B cell (primary cell): Measurements from ENCODE around the gene LIMS2. TPM values are rescaled to one million over a fixed set of nuclear protein-coding genes. Genes with fewer than 3 reads are reported as not detected.

ENCODE experiments used
- ATAC-seq: fragments of 200-7000 bp; cut with Tn5 transposase; one replicate; pipeline ENCODE4 v1.10.0; 2021; ENCODE audit warnings: low read depth, mild to moderate bottlenecking, moderate number of reproducible peaks, moderate library complexity
- CTCF ChIA-PET: fragments of 350-600 bp; sonication (Branson Sonifier 250); formaldehyde crosslinking; loops from one replicate; lab custom pipeline; 2021; ENCODE audit warnings: antibody characterized with exemption, inconsistent platforms; lab: Charles Lee
- POLR2A ChIA-PET: fragments of 350-600 bp; sonication (Branson Sonifier 250); formaldehyde crosslinking; loops from one replicate; lab custom pipeline; 2021; ENCODE audit warnings: antibody characterized with exemption; lab: Charles Lee
- DNase-seq: peaks from one replicate; pipeline ENCODE4 v3.0.0; 2013
- H2AFZ ChIP-seq: 2 replicates; pipeline ENCODE4 v1.6.1; 2012; ENCODE audit warnings: mild to moderate bottlenecking, low read depth, low read length; ENCODE audit not compliant: insufficient read depth, poor library complexity, severe bottlenecking
- H3K27ac ChIP-seq, 2 donors: 1 replicate in 1 of 2; 2 replicates in 1 of 2; pipeline ENCODE4 v1.5.1; 2012 to 2013; ENCODE audit warnings: low read length in 2 of 2, mild to moderate bottlenecking in 2 of 2, moderate library complexity in 1 of 2
- H3K27me3 ChIP-seq, 4 experiments: fragments of 200-600 bp in 1 of 4; sonication (generic) in 1 of 4; replicated peaks in 1 of 4; 1 replicate in 2 of 4; 2 replicates in 2 of 4; pipeline versions ENCODE4 v1.6.1 to v1.7.0; 2013 to 2016; ENCODE audit warnings: low read length in 3 of 4, mild to moderate bottlenecking in 2 of 4, mixed read lengths in 1 of 4, moderate library complexity in 1 of 4; ENCODE audit not compliant: insufficient read depth in 4 of 4, control insufficient read depth in 3 of 4; ENCODE audit errors: control extremely low read depth in 1 of 4
- H3K36me3 ChIP-seq, 2 experiments: replicated peaks in 1 of 2; 1 replicate in 1 of 2; 2 replicates in 1 of 2; pipeline versions ENCODE4 v1.6.1 to v1.7.1; 2013; ENCODE audit warnings: low read length in 1 of 2; ENCODE audit not compliant: insufficient read depth in 2 of 2, control insufficient read depth in 1 of 2; ENCODE audit errors: control extremely low read depth in 1 of 2, extremely low read depth in 1 of 2
- H3K4me1 ChIP-seq, 2 donors: fragments of 200-600 bp in 1 of 2; sonication (generic) in 1 of 2; 1 replicate in 1 of 2; 2 replicates in 1 of 2; pipeline versions ENCODE4 v1.5.1 to v1.6.1; 2013 to 2017; ENCODE audit warnings: low read length in 2 of 2; ENCODE audit not compliant: control insufficient read depth in 2 of 2, insufficient read depth in 2 of 2
- H3K4me2 ChIP-seq: replicated peaks from 2 replicates; pipeline ENCODE3; 2012; ENCODE audit warnings: mild to moderate bottlenecking, low read depth, low read length; ENCODE audit not compliant: poor library complexity, severe bottlenecking
- H3K4me3 ChIP-seq, 5 experiments: fragments of 200-600 bp in 1 of 5; sonication (generic) in 1 of 5; 1 replicate in 3 of 5; 2 replicates in 2 of 5; pipeline versions ENCODE4 v1.5.1 to v1.7.0; 2011 to 2016; ENCODE audit warnings: low read length in 4 of 5, mild to moderate bottlenecking in 4 of 5, low read depth in 2 of 5, control low read depth in 1 of 5, moderate library complexity in 1 of 5; ENCODE audit not compliant: insufficient read depth in 1 of 5; ENCODE audit errors: control extremely low read depth in 1 of 5, extremely low read depth in 1 of 5
- H3K79me2 ChIP-seq: fragments of 200-600 bp; sonication (generic); one replicate; pipeline ENCODE4 v1.6.0; 2016; ENCODE audit warnings: low read length; ENCODE audit not compliant: control insufficient read depth, insufficient read depth
- H3K9ac ChIP-seq: fragments of 200-600 bp; sonication (generic); 2 replicates; pipeline ENCODE4 v1.6.1; 2017; ENCODE audit warnings: mild to moderate bottlenecking, low read length, moderate library complexity
- H3K9me3 ChIP-seq, 3 donors: one replicate each; pipeline versions ENCODE4 v1.6.1 to v1.7.1; 2013; ENCODE audit warnings: low read length in 2 of 3; ENCODE audit not compliant: control insufficient read depth in 2 of 3, insufficient read depth in 1 of 3; ENCODE audit errors: control extremely low read depth in 1 of 3
- H4K20me1 ChIP-seq: 2 replicates; pipeline ENCODE4 v1.6.0; 2012; ENCODE audit warnings: mild to moderate bottlenecking, low read length; ENCODE audit not compliant: insufficient read depth, control insufficient read depth, poor library complexity, severe bottlenecking
- H3K27ac Mint-ChIP-seq: one replicate; pipeline ENCODE4 v1.8.0; 2021; ENCODE audit warnings: mixed read lengths
- H3K27me3 Mint-ChIP-seq: one replicate; pipeline ENCODE4 v1.8.0; 2021; ENCODE audit warnings: mixed read lengths
- H3K4me1 Mint-ChIP-seq: one replicate; pipeline ENCODE4 v1.8.0; 2021; ENCODE audit warnings: mixed read lengths
- H3K4me3 Mint-ChIP-seq: one replicate; pipeline ENCODE4 v1.8.0; 2021; ENCODE audit warnings: mixed read lengths
- H3K9me3 Mint-ChIP-seq: one replicate; pipeline ENCODE4 v1.8.0; 2022; ENCODE audit warnings: mixed read lengths; ENCODE audit not compliant: insufficient read depth
- CTCF ChIP-seq: fragments of 200-600 bp; IDR thresholded peaks from one replicate; pipeline ENCODE4 v1.8.0; 2022; ENCODE audit warnings: antibody characterized with exemption, mild to moderate bottlenecking
- EZH2 ChIP-seq: IDR thresholded peaks from 2 replicates; pipeline ENCODE4 v1.6.1; 2012; ENCODE audit warnings: borderline replicate concordance, low read depth, mild to moderate bottlenecking, moderate library complexity, low read length; ENCODE audit not compliant: insufficient read depth, poor library complexity, severe bottlenecking
- WGBS: methylation state at CpG from one replicate; pipeline ENCODE4 v1.1.5; 2013; ENCODE audit warnings: missing lambda C conversion rate; ENCODE audit not compliant: insufficient coverage; 5-methylcytosine and 5-hydroxymethylcytosine counted together
- intact Hi-C: fragments of 100-400 bp; cut with micrococcal nuclease; formaldehyde crosslinking; loops from one replicate; pipeline ENCODE4 v1.10.0; 2022
- polyA plus RNA-seq: library from polyadenylated mRNA; depleted of rRNA; stranded (reverse); fragments of >200 nt; gene quantifications from 2 replicates; pipeline ENCODE4 v1.2.3, GENCODE V29; 2012
- total RNA-seq, 2 donors: library from RNA; stranded (reverse); fragments of 120-200 nt in 1 of 2; gene quantifications; 1 replicate in 1 of 2; 2 replicates in 1 of 2; pipeline versions ENCODE4 v1.2.3 to v1.2.4, GENCODE V29; 2013 to 2022

The LIMS2 gene
- total and polyA plus RNA-seq, 2 donors (not counting 1 experiment from before 2014, with no cell fraction given) = 6.7 to 32.2 TPM

- TF ChIP-seq CTCF = no peak
- TF ChIP-seq EZH2 = no peak
These were observed 33.4 kb downstream of the LIMS2 start for GRCh38 chr2:127641846-127642507.

GRCh38 chr2:127641133-127641532 lies 34.2 kb downstream of the LIMS2 start:
- H3K27me3 ChIP-seq = no peaks in the 10 kb centered on the region
- DNase-seq (no peak), ATAC-seq (no peak)
- intact Hi-C loops = loop anchor here (2.0 kb wide), 1 partner anchor 50 kb away; no protein-coding TSS in a partner anchor
- 90% methylated on average over 6 of the region's 6 CpGs for WGBS
- Mint-ChIP-seq H3K9me3 (no peaks in the 10 kb centered on the region), H3K4me3 (peak overlapping the region; percentile 29), H3K4me1 (peaks cover 61% of the 10 kb centered on the region), H3K27ac (peak overlapping the region; percentile 95), H3K27me3 (no peaks in the 10 kb centered on the region)
- H3K9ac ChIP-seq = peak overlapping the region; percentile 34
- POLR2A ChIA-PET = interaction anchor here (0.6 to 0.8 kb wide), 2 partner anchors 11 to 168 kb away, joined by 3 read pairs; no protein-coding TSS in a partner anchor
- peak overlapping the region in 1 of 2 donors; percentile 14 for H3K27ac ChIP-seq
- H3K9me3 ChIP-seq = no peaks in the 10 kb centered on the region
- H2AFZ ChIP-seq = no peak overlapping the region
- no peak for TF ChIP-seq CTCF
- TF ChIP-seq EZH2 = no peak
- peak overlapping the region in 1 of 5 experiments; percentile 33 for H3K4me3 ChIP-seq
- CTCF ChIA-PET = interaction anchor here (1.2 to 19.3 kb wide), 4 partner anchors 9 to 48 kb away, joined by 3 to 553 read pairs (median 6); no protein-coding TSS in a partner anchor
- H3K4me1 ChIP-seq = peaks cover 61 to 70% of the 10 kb centered on the region in 2 donors
- H3K36me3 ChIP-seq = no peaks in the 10 kb centered on the region
- no peaks in the 10 kb centered on the region for H3K79me2 ChIP-seq
- peak overlapping the region; percentile 73 for H3K4me2 ChIP-seq
- H4K20me1 ChIP-seq = no peaks in the 10 kb centered on the region

More at GRCh38 chr2:127641846-127642507, 33.4 kb downstream of the LIMS2 start:
- no peaks in the 10 kb centered on the region for H3K36me3 ChIP-seq
- Mint-ChIP-seq H3K4me3 (no peak overlapping the region), H3K27me3 (no peaks in the 10 kb centered on the region), H3K4me1 (peaks cover 59% of the 10 kb centered on the region), H3K9me3 (no peaks in the 10 kb centered on the region), H3K27ac (peak overlapping the region; percentile 70)
- no peaks in the 10 kb centered on the region for H4K20me1 ChIP-seq
- peak overlapping the region; percentile 14 to 55 for H3K27ac ChIP-seq
- H3K4me2 ChIP-seq = peak overlapping the region; percentile 73
- no peaks in the 10 kb centered on the region for H3K79me2 ChIP-seq
- DNase-seq (peak; percentile 41), ATAC-seq (no peak)
- H3K9me3 ChIP-seq = no peaks in the 10 kb centered on the region
- H3K9ac ChIP-seq = peak overlapping the region; percentile 34
- CTCF ChIA-PET = interaction anchor here (1.0 to 19.3 kb wide), 4 partner anchors 8 to 49 kb away, joined by 3 to 553 read pairs (median 6); no protein-coding TSS in a partner anchor
- H3K4me3 ChIP-seq = peak overlapping the region in 3 of 5 experiments; percentile 23 to 33 (median 25)
- intact Hi-C loops = loop anchor here (2.0 kb wide), 1 partner anchor 51 kb away; no protein-coding TSS in a partner anchor
- H3K27me3 ChIP-seq = no peaks in the 10 kb centered on the region
- H2AFZ ChIP-seq = peak overlapping the region; percentile 75
- 39% methylated on average over 24 of the region's 25 CpGs for WGBS
- POLR2A ChIA-PET = interaction anchor here (0.8 kb wide), 1 partner anchor 12 kb away, joined by 3 read pairs; no protein-coding TSS in a partner anchor
- H3K4me1 ChIP-seq = peaks cover 53 to 69% of the 10 kb centered on the region in 2 donors
